ENCODE data around the gene ARFGAP1.

DNA sequence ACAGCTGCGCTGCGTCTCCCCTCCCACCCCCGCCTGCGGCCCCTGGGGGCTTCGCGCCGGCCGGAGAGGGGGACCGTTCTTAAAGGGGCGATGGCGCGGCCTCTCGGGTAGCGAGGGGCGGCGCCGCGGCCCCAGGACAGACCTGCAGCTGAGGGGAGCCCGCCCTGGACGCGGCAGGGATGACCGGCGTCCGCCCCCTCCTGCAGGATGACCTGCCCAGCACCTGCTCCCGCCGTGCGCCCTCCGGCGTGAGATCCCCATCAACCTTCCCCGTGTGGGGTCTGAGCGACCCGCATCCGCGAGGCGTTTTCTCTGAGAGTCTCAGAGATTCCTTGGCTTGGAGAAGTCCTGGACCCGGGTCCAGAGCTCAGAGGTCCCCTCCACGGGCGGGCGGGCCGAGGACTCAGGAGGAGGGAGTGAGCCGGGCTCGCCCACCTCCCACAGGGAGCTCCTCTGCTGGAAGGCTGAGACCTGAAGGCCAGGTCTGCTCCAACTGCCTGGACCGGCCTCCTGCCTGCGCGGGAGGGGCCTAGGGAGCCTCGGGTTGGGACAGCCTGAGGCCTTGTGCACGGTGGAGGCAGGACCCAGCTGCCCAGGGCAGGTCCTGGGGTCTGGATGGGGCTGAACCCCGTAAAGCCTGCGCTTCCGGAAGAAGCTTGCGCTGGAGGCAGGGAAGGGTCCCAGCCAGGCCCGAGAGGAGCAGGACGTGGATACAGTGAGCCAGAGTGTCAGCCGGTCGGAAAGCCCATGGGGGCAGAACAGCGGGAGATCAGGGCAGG lies 17.8 kb upstream of the ARFGAP1 start:
- TF ChIP-seq, protein P1, sequence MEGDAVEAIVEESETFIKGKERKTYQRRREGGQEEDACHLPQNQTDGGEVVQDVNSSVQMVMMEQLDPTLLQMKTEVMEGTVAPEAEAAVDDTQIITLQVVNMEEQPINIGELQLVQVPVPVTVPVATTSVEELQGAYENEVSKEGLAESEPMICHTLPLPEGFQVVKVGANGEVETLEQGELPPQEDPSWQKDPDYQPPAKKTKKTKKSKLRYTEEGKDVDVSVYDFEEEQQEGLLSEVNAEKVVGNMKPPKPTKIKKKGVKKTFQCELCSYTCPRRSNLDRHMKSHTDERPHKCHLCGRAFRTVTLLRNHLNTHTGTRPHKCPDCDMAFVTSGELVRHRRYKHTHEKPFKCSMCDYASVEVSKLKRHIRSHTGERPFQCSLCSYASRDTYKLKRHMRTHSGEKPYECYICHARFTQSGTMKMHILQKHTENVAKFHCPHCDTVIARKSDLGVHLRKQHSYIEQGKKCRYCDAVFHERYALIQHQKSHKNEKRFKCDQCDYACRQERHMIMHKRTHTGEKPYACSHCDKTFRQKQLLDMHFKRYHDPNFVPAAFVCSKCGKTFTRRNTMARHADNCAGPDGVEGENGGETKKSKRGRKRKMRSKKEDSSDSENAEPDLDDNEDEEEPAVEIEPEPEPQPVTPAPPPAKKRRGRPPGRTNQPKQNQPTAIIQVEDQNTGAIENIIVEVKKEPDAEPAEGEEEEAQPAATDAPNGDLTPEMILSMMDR (IDR thresholded peaks at IDR 0.05; ENCODE audit: borderline replicate concordance, extremely low read depth, low read length, poor library complexity, severe bottlenecking), result no peak
- TF ChIP-seq EZH2 (IDR thresholded peaks at IDR 0.05; ENCODE audit: borderline replicate concordance, low read depth, low read length, severe bottlenecking), result no peak

Measured in DND-41 (cell line).